KMS-11 (cell line): ENCODE results near the gene TSPO2.

Experiments
- H2AFZ ChIP-seq: fragments of 200-600 bp; sonication (generic); 2 replicates; pipeline ENCODE4 v1.6.1; 2016; ENCODE audit warnings: antibody characterized with exemption, mixed run types, low read depth
- H3K27ac ChIP-seq: fragments of 200-600 bp; sonication (generic); 2 replicates; pipeline ENCODE4 v1.6.1; 2016; ENCODE audit warnings: mild to moderate bottlenecking, mixed run types
- H3K27me3 ChIP-seq: fragments of 200-600 bp; sonication (generic); 2 replicates; pipeline ENCODE4 v1.6.1; 2017; ENCODE audit warnings: mild to moderate bottlenecking, low read depth, mixed run types, moderate library complexity; ENCODE audit not compliant: insufficient read depth
- H3K36me3 ChIP-seq: fragments of 200-600 bp; sonication (generic); 2 replicates; pipeline ENCODE4 v1.6.1; 2017; ENCODE audit warnings: mild to moderate bottlenecking, mixed run types; ENCODE audit not compliant: insufficient read depth
- H3K4me1 ChIP-seq: fragments of 200-600 bp; sonication (generic); 2 replicates; pipeline ENCODE4 v1.6.1; 2016; ENCODE audit warnings: mild to moderate bottlenecking, low read depth, mixed run types; ENCODE audit not compliant: poor library complexity, severe bottlenecking
- H3K4me2 ChIP-seq: fragments of 200-600 bp; sonication (generic); 2 replicates; pipeline ENCODE4 v1.7.0; 2016; ENCODE audit warnings: mild to moderate bottlenecking, mixed run types
- H3K4me3 ChIP-seq: fragments of 200-600 bp; sonication (generic); IDR thresholded peaks from 2 replicates; pipeline ENCODE4 v1.6.1; 2017; ENCODE audit warnings: low read depth, low read length, mixed read lengths; ENCODE audit not compliant: insufficient read depth
- H3K79me2 ChIP-seq: fragments of 200-600 bp; sonication (generic); 2 replicates; pipeline ENCODE4 v1.6.1; 2016; ENCODE audit warnings: low read depth, mixed run types; ENCODE audit not compliant: insufficient read depth
- H3K9ac ChIP-seq: fragments of 200-600 bp; sonication (generic); 2 replicates; pipeline ENCODE4 v1.6.1; 2016; ENCODE audit warnings: mild to moderate bottlenecking, mixed run types
- H4K20me1 ChIP-seq: fragments of 200-600 bp; sonication (generic); 2 replicates; pipeline ENCODE4 v1.6.1; 2016; ENCODE audit warnings: mild to moderate bottlenecking, mixed run types; ENCODE audit not compliant: insufficient read depth
- CTCF ChIP-seq: fragments of 200-600 bp; sonication (generic); conservative IDR thresholded peaks from 2 replicates; pipeline ENCODE4 v1.6.1; 2017; ENCODE audit warnings: low read depth, mild to moderate bottlenecking, antibody characterized with exemption, low read length, moderate library complexity, mixed read lengths

TSPO2 gene

GRCh38 chr6:41054511-41054910 is 12.2 kb downstream of the TSPO2 start:
- Histone ChIP-seq H3K4me2 (no peak overlapping the region), H3K9ac (no peak overlapping the region), H3K27ac (no peak overlapping the region), H3K79me2 (no peaks in the 10 kb centered on the region), H2AFZ (no peak overlapping the region), H3K36me3 (no peaks in the 10 kb centered on the region), H3K4me1 (peaks cover 5% of the 10 kb centered on the region), H3K27me3 (no peaks in the 10 kb centered on the region), H4K20me1 (no peaks in the 10 kb centered on the region), H3K4me3 (no peak overlapping the region)
- TF ChIP-seq CTCF, result no peak

GRCh38 chr6:41055149-41055548 is 12.9 kb downstream of the TSPO2 start:
- no peak overlapping the region for H2AFZ ChIP-seq
- no peaks in the 10 kb centered on the region for H4K20me1 ChIP-seq
- no peak overlapping the region for H3K4me2 ChIP-seq
- H3K4me1 ChIP-seq, result peaks cover 5% of the 10 kb centered on the region
- no peak overlapping the region for H3K27ac ChIP-seq
- TF ChIP-seq CTCF, result no peak
- H3K79me2 ChIP-seq, result no peaks in the 10 kb centered on the region
- H3K27me3 ChIP-seq, result no peaks in the 10 kb centered on the region
- no peak overlapping the region for H3K9ac ChIP-seq
- no peaks in the 10 kb centered on the region for H3K36me3 ChIP-seq
- no peak overlapping the region for H3K4me3 ChIP-seq

- Histone ChIP-seq H3K4me1 (peaks cover 5% of the 10 kb centered on the region), H3K4me3 (no peak overlapping the region), H3K27me3 (no peaks in the 10 kb centered on the region), H3K4me2 (no peak overlapping the region), H3K36me3 (no peaks in the 10 kb centered on the region), H3K79me2 (no peaks in the 10 kb centered on the region), H3K27ac (no peak overlapping the region), H3K9ac (no peak overlapping the region), H2AFZ (no peak overlapping the region), H4K20me1 (no peaks in the 10 kb centered on the region)
- TF ChIP-seq CTCF, result no peak
Measured at GRCh38 chr6:41056768-41057490, 14.7 kb downstream of the TSPO2 start.

GRCh38 chr6:41058783-41059181 is 16.5 kb downstream of the TSPO2 start:
- H2AFZ ChIP-seq, result no peak overlapping the region
- H3K9ac ChIP-seq, result no peak overlapping the region

More at GRCh38 chr6:41058783-41059181, 16.5 kb downstream of the TSPO2 start:
- Histone ChIP-seq H4K20me1 (no peaks in the 10 kb centered on the region), H3K4me3 (no peak overlapping the region), H3K79me2 (no peaks in the 10 kb centered on the region), H3K36me3 (no peaks in the 10 kb centered on the region), H3K4me2 (no peak overlapping the region), H3K27me3 (no peaks in the 10 kb centered on the region), H3K27ac (no peak overlapping the region), H3K4me1 (peaks cover 5% of the 10 kb centered on the region)
- no peak for TF ChIP-seq CTCF
